HCT116 (cell line): Measurements from ENCODE around the gene STRN. TPM values are rescaled to one million over a fixed set of nuclear protein-coding genes. Genes with fewer than 3 reads are reported as not detected.

Experiments
- ATAC-seq: fragments of 200-7000 bp; cut with Tn5 transposase; 2 replicates; pipeline ENCODE4 v1.9.1; 2020; ENCODE audit warnings: mild to moderate bottlenecking, moderate library complexity
- BruUV-seq: library from RNA; stranded (reverse); fragments of 400-500 nt; replicated peaks from 2 replicates; lab custom pipeline; 2021; lab: Mats Ljungman, UMichigan
- CTCF ChIA-PET: fragments of 300-600 bp; sonication (Branson Sonifier 250); formaldehyde crosslinking; loops from one replicate; lab custom pipeline; 2021; ENCODE audit warnings: antibody characterized with exemption; lab: Charles Lee
- POLR2A ChIA-PET: fragments of 300-600, 350-600 bp; sonication (Branson Sonifier 250); formaldehyde crosslinking; loops from one replicate; lab custom pipeline; 2021; ENCODE audit warnings: antibody characterized with exemption; lab: Charles Lee
- RAD21 ChIA-PET, 2 experiments: fragments of 300-600 bp; sonication (Branson Sonifier 250); formaldehyde crosslinking; loops; one replicate each; lab custom pipeline; 2023; ENCODE audit warnings: low total read pairs in 2 of 2; ENCODE audit not compliant: uncharacterized antibody in 2 of 2, unreplicated experiment in 2 of 2, low non-redundant PET in 1 of 2; lab: Charles Lee
- DNase-seq: peaks from one replicate; pipeline ENCODE4 v3.0.0-alpha.2; 2010; ENCODE audit warnings: low read depth, low spot score
- H2AFZ ChIP-seq: fragments of 200-600 bp; shearing (Covaris generic), sonication (generic); 2 replicates; pipeline ENCODE4 v1.6.1; 2017; ENCODE audit warnings: low read depth, mixed run types, mixed read lengths, antibody characterized with exemption, low read length; ENCODE audit not compliant: poor library complexity, severe bottlenecking
- H3K27ac ChIP-seq: 2 replicates; pipeline ENCODE4 v1.5.1; 2012; ENCODE audit warnings: low read depth, low read length
- H3K27me3 ChIP-seq: fragments of 200-600 bp; sonication (generic); 2 replicates; pipeline ENCODE4 v1.6.1; 2016; ENCODE audit warnings: mixed run types, low read length, mixed read lengths; ENCODE audit not compliant: insufficient read depth
- H3K36me3 ChIP-seq, 2 experiments: fragments of 200-500 bp in 1 of 2; fragments of 200-600 bp in 1 of 2; sonication (Bioruptor generic) in 1 of 2; sonication (generic) in 1 of 2; 2 replicates each; pipeline versions ENCODE4 v1.5.1 to v1.6.1; 2014 to 2016; ENCODE audit warnings: low read length in 2 of 2, inconsistent platforms in 1 of 2, mixed read lengths in 1 of 2, mixed run types in 1 of 2; ENCODE audit not compliant: insufficient read depth in 2 of 2, control insufficient read depth in 1 of 2
- H3K4me1 ChIP-seq, 2 experiments: fragments of 200-600 bp in 1 of 2; sonication (generic) in 1 of 2; 2 replicates each; pipeline versions ENCODE4 v1.5.1 to v1.6.1; 2012 to 2017; ENCODE audit warnings: low read length in 2 of 2, inconsistent platforms in 1 of 2, mild to moderate bottlenecking in 1 of 2, mixed read lengths in 1 of 2, mixed run types in 1 of 2, moderate library complexity in 1 of 2; ENCODE audit not compliant: insufficient read depth in 2 of 2, control insufficient read depth in 1 of 2
- H3K4me2 ChIP-seq: fragments of 200-600 bp; sonication (generic); 2 replicates; pipeline ENCODE4 v1.6.1; 2017; ENCODE audit warnings: mixed run types, low read length, mixed read lengths
- H3K4me3 ChIP-seq, 2 experiments: fragments of 200-600 bp in 1 of 2; sonication (generic) in 1 of 2; replicated peaks in 1 of 2; 2 replicates each; pipeline ENCODE4 v1.5.1; 2011 to 2016; ENCODE audit warnings: low read length in 2 of 2, control low read depth in 1 of 2, low read depth in 1 of 2, mild to moderate bottlenecking in 1 of 2, mixed read lengths in 1 of 2, mixed run types in 1 of 2
- H3K79me2 ChIP-seq: fragments of 200-600 bp; sonication (generic); 2 replicates; pipeline ENCODE4 v1.6.1; 2017; ENCODE audit warnings: mild to moderate bottlenecking, mixed run types, low read length, moderate library complexity, mixed read lengths; ENCODE audit not compliant: insufficient read depth
- H3K9ac ChIP-seq: fragments of 200-600 bp; sonication (generic); 2 replicates; pipeline ENCODE4 v1.6.1; 2016; ENCODE audit warnings: low read length, mixed read lengths
- H3K9me2 ChIP-seq: fragments of 200-600 bp; sonication (generic), shearing (Covaris generic); 2 replicates; pipeline ENCODE4 v1.6.1; 2017; ENCODE audit warnings: mixed run types, mild to moderate bottlenecking, moderate library complexity; ENCODE audit not compliant: insufficient read depth
- H3K9me3 ChIP-seq, 2 experiments: fragments of 200-500 bp in 1 of 2; fragments of 200-600 bp in 1 of 2; sonication (Bioruptor generic) in 1 of 2; sonication (generic) in 1 of 2; 2 replicates each; pipeline ENCODE4 v1.6.1; 2014 to 2017; ENCODE audit warnings: low read length in 2 of 2, mixed read lengths in 2 of 2, inconsistent platforms in 1 of 2, low read depth in 1 of 2, mild to moderate bottlenecking in 1 of 2, mixed run types in 1 of 2, moderate library complexity in 1 of 2; ENCODE audit not compliant: control insufficient read depth in 1 of 2, insufficient read depth in 1 of 2
- H4K20me1 ChIP-seq: fragments of 200-600 bp; sonication (generic), shearing (Covaris generic); 2 replicates; pipeline ENCODE4 v1.6.1; 2017; ENCODE audit warnings: mixed run types, mild to moderate bottlenecking, moderate library complexity; ENCODE audit not compliant: insufficient read depth
- CBX3 ChIP-seq: IDR thresholded peaks from 2 replicates; pipeline ENCODE4 v1.6.1; 2012; ENCODE audit warnings: low read depth
- EGR1 ChIP-seq: IDR thresholded peaks from 2 replicates; pipeline ENCODE4 v1.6.1; 2012; ENCODE audit warnings: low read depth
- EZH2 ChIP-seq: fragments of 200-600 bp; sonication (generic); IDR thresholded peaks from 2 replicates; pipeline ENCODE4 v1.6.1; 2017; ENCODE audit warnings: antibody characterized with exemption, mixed run types
- EZH2phosphoT487 ChIP-seq: fragments of 200-600 bp; IDR thresholded peaks from 2 replicates; pipeline ENCODE4 v1.6.1; 2018; ENCODE audit warnings: antibody characterized with exemption, borderline replicate concordance
- FOSL1 ChIP-seq: IDR thresholded peaks from 2 replicates; pipeline ENCODE4 v1.6.1; 2012; ENCODE audit warnings: low read depth
- JUND ChIP-seq: IDR thresholded peaks from 2 replicates; pipeline ENCODE4 v1.6.1; 2012
- POLR2A ChIP-seq: IDR thresholded peaks from 2 replicates; pipeline ENCODE4 v1.7.0; 2011; ENCODE audit warnings: borderline replicate concordance; ENCODE audit not compliant: insufficient read depth, insufficient read length; ENCODE audit errors: extremely low read depth
- POLR2AphosphoS5 ChIP-seq: IDR thresholded peaks from 2 replicates; pipeline ENCODE4 v1.6.1; 2011; ENCODE audit warnings: mild to moderate bottlenecking, low read depth, low read length, moderate library complexity
- RAD21 ChIP-seq: IDR thresholded peaks from 2 replicates; pipeline ENCODE4 v1.6.1; 2012; ENCODE audit warnings: low read depth, mild to moderate bottlenecking
- SIN3A ChIP-seq: IDR thresholded peaks from 2 replicates; pipeline ENCODE4 v1.6.1; 2012; ENCODE audit warnings: low read depth
- SRF ChIP-seq: IDR thresholded peaks from 2 replicates; pipeline ENCODE4 v1.6.1; 2012; ENCODE audit warnings: low read depth
- TCF7L2 ChIP-seq: IDR thresholded peaks from 2 replicates; pipeline ENCODE4 v1.7.0; 2011; ENCODE audit warnings: borderline replicate concordance, inconsistent platforms; ENCODE audit not compliant: insufficient read depth, insufficient read length; ENCODE audit errors: extremely low read depth
- intact Hi-C: fragments of 100-400 bp; cut with micrococcal nuclease; formaldehyde crosslinking; loops from 2 replicates; pipeline ENCODE4 v1.10.0; 2022
- total RNA-seq: library from RNA; stranded (reverse); gene quantifications from one replicate; pipeline ENCODE4 v1.2.1, GENCODE V29; 2021; ENCODE audit not compliant: unreplicated experiment
- TF ChIP-seq, protein P1 (sequence below): IDR thresholded peaks from 2 replicates; pipeline ENCODE4 v1.6.1; 2012; ENCODE audit warnings: low read depth

The STRN gene
- total RNA-seq, 1 experiment from 2014 or later: 26.4 TPM

DNA sequence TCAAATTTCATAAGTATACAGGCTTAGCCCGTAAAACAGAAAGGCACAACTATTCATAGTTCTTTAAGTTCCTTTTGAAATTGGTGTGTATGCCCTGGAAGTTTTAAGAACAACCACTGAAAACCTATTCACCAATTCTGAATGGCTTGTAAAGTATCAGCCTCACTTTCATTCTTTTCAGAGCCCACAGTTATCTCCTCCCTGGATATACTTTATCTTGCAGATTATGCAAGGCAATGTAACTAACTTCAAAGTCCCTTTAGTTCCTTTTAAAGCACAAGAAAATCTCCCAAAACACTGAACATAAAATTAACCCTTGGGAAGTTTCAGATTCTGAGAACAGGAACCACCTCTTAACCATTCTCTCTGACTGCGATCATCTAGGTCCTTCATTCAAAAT, 1.1 kb downstream of the STRN start:
- Histone ChIP-seq H3K9ac (peak overlapping the region; percentile 80), H3K4me3 (peak overlapping the region; percentile 76 to 100), H3K36me3 (no peaks in the 10 kb centered on the region), H3K27me3 (no peaks in the 10 kb centered on the region), H2AFZ (no peak overlapping the region), H4K20me1 (no peaks in the 10 kb centered on the region)
- intact Hi-C loops: no loop called here
- no peak for DNase-seq
- RAD21 ChIA-PET: no interaction called here
- TF ChIP-seq POLR2AphosphoS5 (no peak), CBX3 (no peak)
- TF ChIP-seq, all 23 proteins: peak for 0
- H3K9me2 ChIP-seq: no peaks in the 10 kb centered on the region
- H3K79me2 ChIP-seq: peaks cover 51% of the 10 kb centered on the region
- peaks cover 3 to 32% of the 10 kb centered on the region in 2 experiments; a peak in 3 of 4 replicates for H3K4me1 ChIP-seq
- H3K4me2 ChIP-seq: peak overlapping the region; percentile 99
- H3K9me3 ChIP-seq: no peaks in the 10 kb centered on the region
- POLR2A ChIA-PET: no interaction called here
- ATAC-seq: no peak
- TSS peak; percentile 50 for BruUV-seq
- no peak overlapping the region for H3K27ac ChIP-seq
- CTCF ChIA-PET: no interaction called here

DNA sequence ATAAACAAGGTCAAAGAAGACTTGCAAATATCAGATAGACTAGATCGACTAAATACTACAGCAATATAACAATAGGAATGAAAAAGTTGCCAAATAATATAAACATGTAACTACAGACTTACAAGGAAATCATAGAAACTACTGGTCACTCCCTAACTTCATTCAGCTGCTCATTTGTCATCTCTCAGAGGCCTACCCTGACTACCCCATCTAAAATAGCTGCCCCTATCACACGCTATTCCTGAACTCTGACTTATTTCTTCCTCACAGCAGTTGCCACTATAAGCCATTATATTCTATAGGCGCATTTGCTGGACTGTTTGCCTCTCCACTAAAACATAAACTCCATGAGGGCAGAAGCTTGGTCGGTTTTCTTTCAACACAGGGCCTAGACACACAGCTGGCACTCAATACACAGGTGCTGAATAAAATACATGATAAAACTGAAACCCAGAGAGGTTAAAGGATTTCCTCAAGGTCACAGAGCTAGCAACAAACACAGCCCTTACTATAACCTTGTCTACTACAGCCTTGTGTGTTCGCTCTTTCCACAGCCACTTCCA, 1.8 kb downstream of the STRN start:
- ChIA-PET RAD21 (no interaction called here), POLR2A (no interaction called here)
- Histone ChIP-seq H3K4me1 (peaks cover 3 to 32% of the 10 kb centered on the region in 2 experiments; a peak in 3 of 4 replicates), H3K9me3 (no peaks in the 10 kb centered on the region), H3K36me3 (no peaks in the 10 kb centered on the region), H4K20me1 (no peaks in the 10 kb centered on the region), H3K9ac (no peak overlapping the region; the same call in 1 of the 2 replicates), H3K79me2 (peaks cover 55% of the 10 kb centered on the region), H3K27ac (no peak overlapping the region), H3K4me2 (peak overlapping the region; percentile 99), H2AFZ (no peak overlapping the region), H3K27me3 (no peaks in the 10 kb centered on the region)
- DNase-seq: no peak
- intact Hi-C loops: no loop called here
- ATAC-seq: no peak
- BruUV-seq: no TSS peak
- TF ChIP-seq EGR1 (no peak), RAD21 (no peak), JUND (no peak), POLR2A (no peak), SIN3A (no peak), SRF (no peak), FOSL1 (no peak), TCF7L2 (no peak), EZH2phosphoT487 (no peak), EZH2 (no peak)
- TF ChIP-seq, protein P1, sequence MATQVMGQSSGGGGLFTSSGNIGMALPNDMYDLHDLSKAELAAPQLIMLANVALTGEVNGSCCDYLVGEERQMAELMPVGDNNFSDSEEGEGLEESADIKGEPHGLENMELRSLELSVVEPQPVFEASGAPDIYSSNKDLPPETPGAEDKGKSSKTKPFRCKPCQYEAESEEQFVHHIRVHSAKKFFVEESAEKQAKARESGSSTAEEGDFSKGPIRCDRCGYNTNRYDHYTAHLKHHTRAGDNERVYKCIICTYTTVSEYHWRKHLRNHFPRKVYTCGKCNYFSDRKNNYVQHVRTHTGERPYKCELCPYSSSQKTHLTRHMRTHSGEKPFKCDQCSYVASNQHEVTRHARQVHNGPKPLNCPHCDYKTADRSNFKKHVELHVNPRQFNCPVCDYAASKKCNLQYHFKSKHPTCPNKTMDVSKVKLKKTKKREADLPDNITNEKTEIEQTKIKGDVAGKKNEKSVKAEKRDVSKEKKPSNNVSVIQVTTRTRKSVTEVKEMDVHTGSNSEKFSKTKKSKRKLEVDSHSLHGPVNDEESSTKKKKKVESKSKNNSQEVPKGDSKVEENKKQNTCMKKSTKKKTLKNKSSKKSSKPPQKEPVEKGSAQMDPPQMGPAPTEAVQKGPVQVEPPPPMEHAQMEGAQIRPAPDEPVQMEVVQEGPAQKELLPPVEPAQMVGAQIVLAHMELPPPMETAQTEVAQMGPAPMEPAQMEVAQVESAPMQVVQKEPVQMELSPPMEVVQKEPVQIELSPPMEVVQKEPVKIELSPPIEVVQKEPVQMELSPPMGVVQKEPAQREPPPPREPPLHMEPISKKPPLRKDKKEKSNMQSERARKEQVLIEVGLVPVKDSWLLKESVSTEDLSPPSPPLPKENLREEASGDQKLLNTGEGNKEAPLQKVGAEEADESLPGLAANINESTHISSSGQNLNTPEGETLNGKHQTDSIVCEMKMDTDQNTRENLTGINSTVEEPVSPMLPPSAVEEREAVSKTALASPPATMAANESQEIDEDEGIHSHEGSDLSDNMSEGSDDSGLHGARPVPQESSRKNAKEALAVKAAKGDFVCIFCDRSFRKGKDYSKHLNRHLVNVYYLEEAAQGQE: no peak
- TF ChIP-seq, all 23 proteins: peak for 0
- H3K4me3 ChIP-seq: peak overlapping the region in 1 of 2 experiments; percentile 100; a peak in 1 of 4 replicates
- CTCF ChIA-PET: no interaction called here
- H3K9me2 ChIP-seq: no peaks in the 10 kb centered on the region
